HepG2 (cell line): ENCODE measurements around the gene CPNE5. TPM values are rescaled to one million over a fixed set of nuclear protein-coding genes. Genes with fewer than 3 reads are reported as not detected.

Source experiments
- CENPBD1 ChIP-seq: sonication (generic); formaldehyde crosslinking; IDR thresholded peaks from 2 replicates; pipeline ENCODE4 v1.8.0; 2022; ENCODE audit warnings: missing genetic modification reagents, low read depth, mild to moderate bottlenecking, borderline replicate concordance
- DMAP1 ChIP-seq: IDR thresholded peaks from 2 replicates; pipeline ENCODE4 v1.6.1; 2016
- HNRNPL ChIP-seq: fragments of 200-400 bp; formaldehyde crosslinking; IDR thresholded peaks from 2 replicates; pipeline ENCODE4 v1.6.1; 2017; ENCODE audit warnings: mild to moderate bottlenecking, low read depth, low read length
- MAF1 ChIP-seq: sonication (generic); formaldehyde crosslinking; IDR thresholded peaks from 2 replicates; pipeline ENCODE4 v1.5.0; 2020; ENCODE audit warnings: missing genetic modification reagents, borderline replicate concordance
- SRSF4 ChIP-seq: fragments of 200-400 bp; formaldehyde crosslinking; IDR thresholded peaks from one replicate; pipeline ENCODE4 v1.6.1; 2018; ENCODE audit warnings: mild to moderate bottlenecking, low read depth, low read length, moderate library complexity; ENCODE audit not compliant: poor library complexity, severe bottlenecking
- TFE3 ChIP-seq: IDR thresholded peaks from 2 replicates; pipeline ENCODE4 v1.6.1; 2016
- YY1 ChIP-seq: IDR thresholded peaks from 2 replicates; pipeline ENCODE4 v1.6.1; 2011; ENCODE audit warnings: low read length, low read depth, moderate library complexity, mild to moderate bottlenecking; ENCODE audit not compliant: insufficient read depth, insufficient replicate concordance
- ZNF280D ChIP-seq: sonication (generic); formaldehyde crosslinking; IDR thresholded peaks from 2 replicates; pipeline ENCODE4 v1.5.1; 2020; ENCODE audit warnings: mild to moderate bottlenecking, missing genetic modification reagents
- ZNF550 ChIP-seq: sonication (generic); formaldehyde crosslinking; IDR thresholded peaks from 2 replicates; pipeline ENCODE4 v1.4.0; 2020; ENCODE audit warnings: mild to moderate bottlenecking, missing genetic modification reagents, borderline replicate concordance
- ZNF709 ChIP-seq: sonication (generic); formaldehyde crosslinking; IDR thresholded peaks from 2 replicates; pipeline ENCODE4 v1.5.0; 2020; ENCODE audit warnings: mild to moderate bottlenecking, missing genetic modification reagents
- ZNF775 ChIP-seq: sonication (generic); formaldehyde crosslinking; IDR thresholded peaks from 2 replicates; pipeline ENCODE4 v1.4.0; 2020; ENCODE audit warnings: missing genetic modification reagents, mild to moderate bottlenecking, moderate library complexity, borderline replicate concordance
- polyA plus RNA-seq, 8 experiments: library from polyadenylated mRNA; depleted of rRNA in 3 of 8; stranded (reverse) in 7 of 8; unstranded in 1 of 8; fragments of >200 nt; fragmentation: Illumina TruSeq in 4 of 8; extraction: Trizol in 4 of 8; gene quantifications; 2 replicates each; pipeline versions ENCODE4 v1.2.1 to v1.2.3, GENCODE V29; 2011 to 2016; ENCODE audit warnings: low read depth in 4 of 8, missing spikeins in 1 of 8, mixed read lengths in 1 of 8; ENCODE audit not compliant: insufficient read depth in 1 of 8
- total RNA-seq, 5 experiments: library from RNA; depleted of rRNA; stranded (reverse); fragments of >200 nt; fragmentation: Illumina TruSeq; extraction: Trizol; gene quantifications; 2 replicates each; pipeline ENCODE4 v1.2.3, GENCODE V29; 2016; ENCODE audit warnings: low read depth in 1 of 5
- TF ChIP-seq, protein P1 (sequence below): conservative IDR thresholded peaks from 2 replicates; pipeline ENCODE4 v1.6.1; 2018; ENCODE audit warnings: missing genetic modification reagents
- TF ChIP-seq, protein P2 (sequence below): sonication (generic); formaldehyde crosslinking; IDR thresholded peaks from 2 replicates; pipeline ENCODE4 v1.4.0; 2020; ENCODE audit warnings: missing genetic modification reagents, low read depth, mild to moderate bottlenecking, borderline replicate concordance
- TF ChIP-seq, protein P3 (sequence below): sonication (generic); formaldehyde crosslinking; IDR thresholded peaks from 2 replicates; pipeline ENCODE4 v1.9.0; 2022; ENCODE audit warnings: missing genetic modification reagents, mild to moderate bottlenecking, borderline replicate concordance

CPNE5 gene
- total and polyA plus RNA-seq, 2 of the 13 experiments (the other 11 are each of a cell fraction or from before 2014, with no cell fraction given): 0.16 TPM; not detected in 1

DNA sequence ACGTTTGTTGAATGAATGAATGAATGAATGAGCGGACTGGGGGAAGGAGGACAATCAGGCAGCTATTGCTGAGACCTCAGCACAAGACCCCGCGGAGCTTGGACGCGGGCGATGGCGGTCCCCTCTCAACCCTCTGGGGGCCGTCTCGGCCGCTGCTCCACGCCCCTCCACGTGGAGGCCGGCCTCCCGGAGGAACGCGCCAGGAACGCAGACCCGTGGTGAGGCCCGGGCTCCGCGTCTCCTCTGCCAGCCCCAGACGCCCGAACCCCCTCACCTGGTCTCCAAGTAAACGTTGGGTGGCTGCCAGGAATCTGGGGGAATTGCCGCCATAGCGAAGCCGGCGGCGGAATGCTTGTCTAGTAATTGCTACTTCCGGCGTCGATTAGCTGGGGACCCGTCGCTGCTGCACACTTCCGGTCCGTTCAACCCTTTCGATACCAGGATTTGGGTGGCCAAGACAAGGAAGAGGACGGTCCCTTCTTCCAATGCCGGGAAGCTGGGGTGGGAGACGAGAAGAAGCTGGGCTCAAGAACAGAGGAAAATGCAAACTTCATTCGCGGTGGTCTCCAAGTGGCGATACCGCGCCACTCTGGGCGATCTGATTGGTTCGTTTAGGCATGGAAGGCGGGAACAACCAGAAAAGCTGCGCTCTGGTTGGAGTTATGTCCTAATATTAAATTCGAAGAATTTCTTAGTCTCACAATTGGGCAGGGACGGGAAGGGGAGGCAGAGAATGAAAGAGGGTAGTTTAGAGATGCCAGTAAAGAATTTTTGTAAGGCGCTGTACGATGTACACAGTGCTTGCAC is 35.4 kb upstream of the CPNE5 start, which contains the start of gene PPIL1 (continued):
- TF ChIP-seq ZNF280D (CRISPR knock-in tag): peak; percentile 94
- TF ChIP-seq, protein P1, sequence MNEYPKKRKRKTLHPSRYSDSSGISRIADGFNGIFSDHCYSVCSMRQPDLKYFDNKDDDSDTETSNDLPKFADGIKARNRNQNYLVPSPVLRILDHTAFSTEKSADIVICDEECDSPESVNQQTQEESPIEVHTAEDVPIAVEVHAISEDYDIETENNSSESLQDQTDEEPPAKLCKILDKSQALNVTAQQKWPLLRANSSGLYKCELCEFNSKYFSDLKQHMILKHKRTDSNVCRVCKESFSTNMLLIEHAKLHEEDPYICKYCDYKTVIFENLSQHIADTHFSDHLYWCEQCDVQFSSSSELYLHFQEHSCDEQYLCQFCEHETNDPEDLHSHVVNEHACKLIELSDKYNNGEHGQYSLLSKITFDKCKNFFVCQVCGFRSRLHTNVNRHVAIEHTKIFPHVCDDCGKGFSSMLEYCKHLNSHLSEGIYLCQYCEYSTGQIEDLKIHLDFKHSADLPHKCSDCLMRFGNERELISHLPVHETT (CRISPR knock-in tag): peak; percentile 62; the same call in 1 of the 2 replicates
- TF ChIP-seq TFE3 (CRISPR knock-in tag): no peak; the same call in 1 of the 2 replicates
- TF ChIP-seq HNRNPL: peak; percentile 58; the same call in 1 of the 2 replicates
- TF ChIP-seq SRSF4: no peak
- TF ChIP-seq ZNF709 (CRISPR knock-in tag): peak; percentile 78; the same call in 1 of the 2 replicates
- peak; percentile 93 for TF ChIP-seq YY1
- TF ChIP-seq MAF1 (CRISPR knock-in tag): peak; percentile 90; the same call in 1 of the 2 replicates
- no peak for TF ChIP-seq ZNF775 (CRISPR knock-in tag)
- TF ChIP-seq, protein P2, sequence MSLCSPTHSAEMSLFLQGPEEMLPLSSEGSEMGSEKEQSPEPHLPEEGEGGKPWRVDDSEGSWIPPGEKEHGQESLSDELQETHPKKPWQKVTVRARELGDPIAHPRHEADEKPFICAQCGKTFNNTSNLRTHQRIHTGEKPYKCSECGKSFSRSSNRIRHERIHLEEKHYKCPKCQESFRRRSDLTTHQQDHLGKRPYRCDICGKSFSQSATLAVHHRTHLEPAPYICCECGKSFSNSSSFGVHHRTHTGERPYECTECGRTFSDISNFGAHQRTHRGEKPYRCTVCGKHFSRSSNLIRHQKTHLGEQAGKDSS (CRISPR knock-in tag): peak; percentile 73; the same call in 1 of the 2 replicates
- no peak for TF ChIP-seq CENPBD1 (CRISPR knock-in tag)
- 0 out of 2 replicates have a peak, but pooled peaks have one; percentile 37 for TF ChIP-seq ZNF550 (CRISPR knock-in tag)
- TF ChIP-seq DMAP1 (CRISPR knock-in tag): peak; percentile 99
- TF ChIP-seq, protein P3, sequence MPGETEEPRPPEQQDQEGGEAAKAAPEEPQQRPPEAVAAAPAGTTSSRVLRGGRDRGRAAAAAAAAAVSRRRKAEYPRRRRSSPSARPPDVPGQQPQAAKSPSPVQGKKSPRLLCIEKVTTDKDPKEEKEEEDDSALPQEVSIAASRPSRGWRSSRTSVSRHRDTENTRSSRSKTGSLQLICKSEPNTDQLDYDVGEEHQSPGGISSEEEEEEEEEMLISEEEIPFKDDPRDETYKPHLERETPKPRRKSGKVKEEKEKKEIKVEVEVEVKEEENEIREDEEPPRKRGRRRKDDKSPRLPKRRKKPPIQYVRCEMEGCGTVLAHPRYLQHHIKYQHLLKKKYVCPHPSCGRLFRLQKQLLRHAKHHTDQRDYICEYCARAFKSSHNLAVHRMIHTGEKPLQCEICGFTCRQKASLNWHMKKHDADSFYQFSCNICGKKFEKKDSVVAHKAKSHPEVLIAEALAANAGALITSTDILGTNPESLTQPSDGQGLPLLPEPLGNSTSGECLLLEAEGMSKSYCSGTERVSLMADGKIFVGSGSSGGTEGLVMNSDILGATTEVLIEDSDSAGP (CRISPR knock-in tag): peak; percentile 97; the same call in 1 of the 2 replicates
